Measurements from ENCODE around the gene ZBTB7A.

The ZBTB7A gene

GRCh38 chr19:4100647-4101495 is 34.2 kb upstream of the ZBTB7A start:
- peaks cover 49% of the 10 kb centered on the region for H3K36me3 Mint-ChIP-seq (ENCODE audit: insufficient read depth)
- no peak overlapping the region for H3K4me3 Mint-ChIP-seq
- peaks cover 21 to 22% of the 10 kb centered on the region in 2 donors for H3K4me1 Mint-ChIP-seq (ENCODE audit: low read depth in 2 of 2)
- H3K27me3 Mint-ChIP-seq, result no peaks in the 10 kb centered on the region
- DNase-seq (no peak), ATAC-seq (replicated peaks) (no peak)
- no peaks in the 10 kb centered on the region for H3K9me3 Mint-ChIP-seq
- H3K27ac Mint-ChIP-seq, result peak overlapping the region in 1 of 2 donors; percentile 64

- ATAC-seq (replicated peaks), result no peak
- Mint-ChIP-seq H3K4me1 (ENCODE audit: low read depth in 2 of 2) (peaks cover 7% of the 10 kb centered on the region in 2 donors), H3K27me3 (no peaks in the 10 kb centered on the region), H3K36me3 (ENCODE audit: insufficient read depth) (peaks cover 38% of the 10 kb centered on the region), H3K9me3 (no peaks in the 10 kb centered on the region), H3K4me3 (no peak overlapping the region), H3K27ac (no peak overlapping the region)
- DNase-seq, result no peak
Observed at GRCh38 chr19:4099041-4099764, 32.5 kb upstream of the ZBTB7A start.

GRCh38 chr19:4098493-4098892 is 31.8 kb upstream of the ZBTB7A start:
- Mint-ChIP-seq H3K36me3 (ENCODE audit: insufficient read depth) (peaks cover 34% of the 10 kb centered on the region), H3K4me3 (no peak overlapping the region), H3K27ac (no peak overlapping the region), H3K4me1 (ENCODE audit: low read depth in 2 of 2) (peaks cover 0 to 3% of the 10 kb centered on the region in 2 donors), H3K27me3 (no peaks in the 10 kb centered on the region), H3K9me3 (no peaks in the 10 kb centered on the region)
- no peak for ATAC-seq (replicated peaks)
- DNase-seq, result no peak

- H3K36me3 Mint-ChIP-seq (ENCODE audit: insufficient read depth), result peaks cover 30% of the 10 kb centered on the region
- no peaks in the 10 kb centered on the region for H3K9me3 Mint-ChIP-seq
- no peak for DNase-seq
- H3K27me3 Mint-ChIP-seq, result no peaks in the 10 kb centered on the region
- no peak overlapping the region for H3K4me3 Mint-ChIP-seq
- H3K27ac Mint-ChIP-seq, result peak overlapping the region in 1 of 2 donors; percentile 53
- peaks cover 0 to 3% of the 10 kb centered on the region in 2 donors for H3K4me1 Mint-ChIP-seq (ENCODE audit: low read depth in 2 of 2)
- ATAC-seq (replicated peaks), result no peak
Observed at GRCh38 chr19:4097501-4097900, 30.8 kb upstream of the ZBTB7A start.

GRCh38 chr19:4096049-4096892 is 29.6 kb upstream of the ZBTB7A start:
- Mint-ChIP-seq H3K27me3 (no peaks in the 10 kb centered on the region), H3K9me3 (no peaks in the 10 kb centered on the region), H3K36me3 (ENCODE audit: insufficient read depth) (peaks cover 40% of the 10 kb centered on the region), H3K27ac (peak overlapping the region in 1 of 2 donors; percentile 23), H3K4me1 (ENCODE audit: low read depth in 2 of 2) (peaks cover 0 to 3% of the 10 kb centered on the region in 2 donors), H3K4me3 (no peak overlapping the region)
- DNase-seq (no peak), ATAC-seq (replicated peaks) (no peak)

GRCh38 chr19:4095488-4095844 is 28.8 kb upstream of the ZBTB7A start:
- H3K9me3 Mint-ChIP-seq, result no peaks in the 10 kb centered on the region
- no peak overlapping the region for H3K4me3 Mint-ChIP-seq
- H3K4me1 Mint-ChIP-seq (ENCODE audit: low read depth in 2 of 2), result peaks cover 0 to 3% of the 10 kb centered on the region in 2 donors
- no peak overlapping the region for H3K27ac Mint-ChIP-seq
- H3K27me3 Mint-ChIP-seq, result no peaks in the 10 kb centered on the region
- peaks cover 37% of the 10 kb centered on the region for H3K36me3 Mint-ChIP-seq (ENCODE audit: insufficient read depth)
- ATAC-seq (replicated peaks) (no peak), DNase-seq (no peak)

GRCh38 chr19:4094761-4095487 is 28.2 kb upstream of the ZBTB7A start:
- H3K4me1 Mint-ChIP-seq (ENCODE audit: low read depth in 2 of 2), result peaks cover 0 to 3% of the 10 kb centered on the region in 2 donors
- peaks cover 34% of the 10 kb centered on the region for H3K36me3 Mint-ChIP-seq (ENCODE audit: insufficient read depth)
- ATAC-seq (replicated peaks), result no peak
- no peaks in the 10 kb centered on the region for H3K27me3 Mint-ChIP-seq
- no peak overlapping the region for H3K27ac Mint-ChIP-seq
- no peaks in the 10 kb centered on the region for H3K9me3 Mint-ChIP-seq
- no peak for DNase-seq
- H3K4me3 Mint-ChIP-seq, result no peak overlapping the region

GRCh38 chr19:4094291-4094690 is 27.6 kb upstream of the ZBTB7A start:
- Mint-ChIP-seq H3K9me3 (no peaks in the 10 kb centered on the region), H3K27ac (no peak overlapping the region), H3K4me1 (ENCODE audit: low read depth in 2 of 2) (peaks cover 5 to 7% of the 10 kb centered on the region in 2 donors), H3K27me3 (no peaks in the 10 kb centered on the region), H3K4me3 (no peak overlapping the region), H3K36me3 (ENCODE audit: insufficient read depth) (peaks cover 34% of the 10 kb centered on the region)
- ATAC-seq (replicated peaks) (no peak), DNase-seq (no peak)

GRCh38 chr19:4093643-4094175 is 27.0 kb upstream of the ZBTB7A start:
- no peak overlapping the region for H3K4me3 Mint-ChIP-seq
- no peaks in the 10 kb centered on the region for H3K9me3 Mint-ChIP-seq
- DNase-seq (no peak), ATAC-seq (replicated peaks) (no peak)
- H3K36me3 Mint-ChIP-seq (ENCODE audit: insufficient read depth), result peaks cover 40% of the 10 kb centered on the region
- peaks cover 10% of the 10 kb centered on the region in 2 donors for H3K4me1 Mint-ChIP-seq (ENCODE audit: low read depth in 2 of 2)
- no peaks in the 10 kb centered on the region for H3K27me3 Mint-ChIP-seq
- peak overlapping the region in 1 of 2 donors; percentile 79 for H3K27ac Mint-ChIP-seq

- Mint-ChIP-seq H3K9me3 (no peaks in the 10 kb centered on the region), H3K4me3 (no peak overlapping the region), H3K4me1 (ENCODE audit: low read depth in 2 of 2) (peaks cover 27 to 30% of the 10 kb centered on the region in 2 donors), H3K27me3 (no peaks in the 10 kb centered on the region), H3K36me3 (ENCODE audit: insufficient read depth) (peaks cover 31% of the 10 kb centered on the region), H3K27ac (peak overlapping the region; percentile 8 to 93)
- ATAC-seq (replicated peaks) (no peak), DNase-seq (no peak)
Observed at GRCh38 chr19:4090356-4091220, 23.9 kb upstream of the ZBTB7A start.

- H3K27ac Mint-ChIP-seq, result peak overlapping the region; percentile 87 to 93
- ATAC-seq (replicated peaks) (no peak), DNase-seq (no peak)
- peaks cover 27 to 30% of the 10 kb centered on the region in 2 donors for H3K4me1 Mint-ChIP-seq (ENCODE audit: low read depth in 2 of 2)
- no peaks in the 10 kb centered on the region for H3K9me3 Mint-ChIP-seq
- H3K36me3 Mint-ChIP-seq (ENCODE audit: insufficient read depth), result peaks cover 28% of the 10 kb centered on the region
- H3K27me3 Mint-ChIP-seq, result no peaks in the 10 kb centered on the region
- H3K4me3 Mint-ChIP-seq, result peak overlapping the region in 1 of 2 donors; percentile 78
Observed at GRCh38 chr19:4089946-4090345, 23.2 kb upstream of the ZBTB7A start.

- DNase-seq, result peak; percentile 52 to 57 (median 54)
- Mint-ChIP-seq H3K4me3 (peak overlapping the region; percentile 78 to 82), H3K4me1 (ENCODE audit: low read depth in 2 of 2) (peaks cover 27 to 35% of the 10 kb centered on the region in 2 donors), H3K9me3 (no peaks in the 10 kb centered on the region), H3K27ac (peak overlapping the region; percentile 87 to 93), H3K36me3 (ENCODE audit: insufficient read depth) (peaks cover 28% of the 10 kb centered on the region), H3K27me3 (no peaks in the 10 kb centered on the region)
- ATAC-seq (replicated peaks), result peak; percentile 61
Observed at GRCh38 chr19:4089400-4089908, 22.8 kb upstream of the ZBTB7A start.
